HG02852 (cell line): ENCODE data around the gene CENPN.

ENCODE experiments used
- ATAC-seq: cut with Tn5 transposase; IDR thresholded peaks from one replicate; pipeline ENCODE4 v1.9.1; 2021; ENCODE audit warnings: mild to moderate bottlenecking, moderate library complexity; ENCODE audit not compliant: unreplicated experiment

CENPN gene

DNA sequence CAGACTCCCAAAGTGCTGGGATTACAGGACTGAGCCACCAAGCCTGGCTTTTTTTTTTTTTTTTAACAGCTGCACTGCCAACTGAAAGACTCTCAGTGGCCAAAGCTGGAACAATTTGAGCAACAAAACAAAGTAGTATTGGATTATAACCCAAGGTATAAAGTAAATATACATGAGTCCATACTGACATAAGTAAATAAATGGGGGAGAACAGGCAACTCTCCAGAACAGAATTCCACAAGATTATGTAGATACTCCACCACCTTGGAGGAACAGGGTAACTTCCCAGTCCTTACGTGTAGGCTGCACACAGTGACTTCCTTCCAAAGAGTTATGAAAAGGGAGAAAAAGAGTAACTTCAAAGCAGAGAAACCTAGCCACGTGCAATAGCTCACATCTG is 16.0 kb upstream of the CENPN start:
- ATAC-seq = no peak

DNA sequence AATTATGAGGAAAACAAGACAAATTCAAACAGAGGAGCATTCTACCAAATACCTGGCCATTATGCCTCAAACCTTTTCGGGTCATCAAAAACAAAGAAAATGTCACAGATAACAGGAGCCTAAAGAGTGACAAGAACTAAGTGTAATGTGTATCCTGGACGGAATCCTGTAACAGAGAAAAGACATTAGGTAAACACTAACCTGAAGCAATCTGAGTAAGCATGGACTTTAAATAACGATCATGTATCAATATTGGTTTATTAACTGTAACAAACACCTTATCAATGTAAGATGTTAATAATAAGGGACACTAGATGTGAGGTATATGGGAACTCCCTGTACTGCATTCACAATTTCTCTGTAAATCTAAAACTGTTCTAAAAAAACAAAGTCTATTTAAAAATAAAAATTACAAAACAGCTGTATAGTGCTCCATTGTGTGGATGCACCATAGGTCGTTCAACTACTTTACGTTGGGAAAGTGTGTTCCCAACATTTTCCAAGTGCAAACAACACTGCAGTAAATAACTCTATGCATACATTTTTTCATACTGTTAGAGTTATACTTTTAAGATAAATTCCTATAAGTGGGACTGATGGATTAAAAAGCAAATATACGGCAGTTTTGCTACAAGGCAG is 15.1 kb upstream of the CENPN start:
- no peak for ATAC-seq

DNA sequence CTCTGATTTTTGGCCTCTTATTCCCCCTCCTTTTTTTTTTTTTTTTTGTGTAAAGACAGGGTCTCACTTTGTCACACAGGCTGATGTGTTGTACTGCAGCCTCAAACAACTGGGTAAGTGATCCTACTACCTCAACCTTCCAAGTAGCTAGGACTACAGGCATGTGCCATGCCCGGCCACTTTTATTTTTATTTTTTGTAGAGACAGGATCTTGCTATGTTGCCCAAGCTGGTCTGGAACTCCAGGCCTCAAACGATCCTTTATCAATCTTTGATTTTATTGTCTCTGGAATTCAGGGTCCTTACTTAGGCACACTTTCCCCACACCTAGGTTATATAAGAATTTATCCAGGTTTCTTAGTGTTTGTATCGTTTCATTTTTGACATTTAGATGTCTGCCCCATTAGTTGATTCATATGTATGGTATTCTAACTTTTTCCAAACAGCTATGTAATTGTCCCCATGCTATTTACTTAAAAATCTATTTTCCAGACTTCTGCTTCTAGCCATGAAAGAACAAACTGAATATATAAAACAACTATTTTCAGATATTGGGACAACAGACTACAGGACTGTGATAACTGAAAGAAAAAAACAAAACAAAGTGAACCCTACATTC is 14.2 kb upstream of the CENPN start:
- ATAC-seq = no peak

DNA sequence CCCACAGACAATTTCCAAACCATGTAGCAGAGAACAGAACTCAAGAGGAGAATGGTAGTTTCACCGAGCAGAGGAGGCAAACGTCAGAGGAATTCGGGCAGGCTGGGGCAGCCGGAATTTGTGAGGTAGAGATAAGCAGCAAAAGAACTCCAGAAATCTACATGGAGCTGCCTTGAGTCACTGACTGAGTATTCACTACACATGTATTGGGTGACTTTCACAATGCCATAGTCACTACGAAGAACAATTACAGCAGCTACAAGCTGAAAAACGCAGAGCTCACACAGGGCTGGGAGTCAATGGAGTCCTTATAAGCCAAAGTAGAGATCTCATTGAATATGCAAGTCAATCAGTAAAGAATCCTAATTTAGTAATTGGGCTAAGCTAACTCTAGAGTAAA is 13.7 kb upstream of the CENPN start:
- no peak for ATAC-seq

DNA sequence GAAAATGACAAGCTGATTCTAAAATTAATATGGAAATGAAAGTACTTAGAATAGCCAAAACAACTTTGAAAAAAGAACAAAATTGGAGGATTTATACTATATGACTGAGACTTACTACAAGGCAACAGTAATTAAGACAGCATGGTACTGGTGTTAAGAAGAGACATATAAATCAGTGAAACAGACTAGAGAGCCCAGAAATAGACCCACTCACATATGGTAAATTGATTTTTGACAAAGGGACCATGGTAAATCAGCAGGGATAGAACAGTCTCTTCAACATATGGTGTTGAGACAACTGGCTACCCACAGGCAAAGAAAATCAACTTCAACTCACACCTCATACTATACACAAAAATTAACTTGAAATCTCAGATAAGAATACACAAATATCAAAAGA is 13.2 kb upstream of the CENPN start:
- no peak for ATAC-seq

DNA sequence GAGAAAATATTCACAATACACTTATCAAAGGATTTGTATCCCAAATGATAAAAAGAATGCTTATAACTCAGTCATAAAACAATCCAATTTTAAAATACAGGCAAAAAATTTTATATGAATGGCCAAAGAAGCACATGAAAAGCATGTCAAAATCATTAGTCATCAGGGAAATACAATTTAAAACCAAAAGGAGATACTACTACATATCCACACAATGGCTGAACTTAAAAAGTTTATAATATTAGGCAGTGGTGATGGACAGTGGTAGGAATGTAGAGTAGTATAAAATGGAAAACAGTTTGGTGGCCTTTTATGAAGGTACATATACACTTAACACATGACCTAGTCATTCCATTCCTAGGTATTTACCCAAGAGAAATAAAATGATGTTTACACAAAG is 12.6 kb upstream of the CENPN start:
- ATAC-seq = no peak

DNA sequence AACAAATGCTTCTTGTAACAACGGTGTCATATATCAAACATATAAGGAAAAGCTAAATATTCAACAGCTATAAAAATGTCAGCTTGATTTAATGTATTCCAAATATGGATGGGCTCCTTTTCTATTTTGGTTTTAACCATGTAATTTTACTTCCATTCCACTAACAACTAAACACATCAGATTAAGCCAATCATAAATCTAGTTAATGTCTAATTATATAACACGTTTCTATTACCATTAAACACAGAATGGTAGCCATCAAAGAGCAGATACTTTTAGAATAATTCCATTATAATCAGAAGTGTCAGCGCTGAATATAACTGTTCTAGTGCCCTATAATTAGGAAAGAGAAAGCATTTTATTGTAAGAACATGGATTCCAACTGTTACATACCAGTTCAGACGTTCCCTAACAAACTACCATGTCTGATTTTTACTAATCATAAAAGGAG is 10.3 kb upstream of the CENPN start:
- no peak for ATAC-seq

DNA sequence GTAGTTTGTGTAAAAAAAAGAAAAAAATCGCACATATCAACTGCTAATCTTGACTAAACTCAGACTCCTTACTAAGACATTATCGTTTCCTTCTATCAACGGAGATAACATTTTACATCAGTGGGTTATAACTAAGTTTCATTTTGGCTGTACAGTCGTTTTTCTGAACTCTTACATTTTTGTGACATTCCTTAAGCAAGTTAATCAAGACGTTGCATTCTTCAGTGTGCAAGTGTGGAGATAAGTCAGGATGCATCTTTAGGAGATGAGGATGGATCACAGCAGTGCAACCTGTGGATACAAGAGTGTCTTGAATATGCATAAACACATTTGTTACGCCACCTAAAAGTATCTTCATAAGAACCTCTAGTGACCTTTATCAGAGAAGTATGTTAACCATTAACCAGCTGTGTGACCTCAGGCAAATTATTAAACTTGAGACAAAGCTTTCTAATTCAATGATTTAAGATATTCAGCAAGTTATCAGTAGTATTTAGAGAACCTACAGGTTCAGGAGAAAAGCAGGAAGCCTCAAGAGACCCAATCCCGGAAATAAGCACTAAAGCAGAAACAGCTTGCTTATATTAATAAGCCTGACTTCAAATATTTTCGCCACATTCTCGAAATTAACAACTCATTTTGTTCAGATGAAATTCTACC is 9.7 kb upstream of the CENPN start:
- peak; percentile 40 for ATAC-seq

DNA sequence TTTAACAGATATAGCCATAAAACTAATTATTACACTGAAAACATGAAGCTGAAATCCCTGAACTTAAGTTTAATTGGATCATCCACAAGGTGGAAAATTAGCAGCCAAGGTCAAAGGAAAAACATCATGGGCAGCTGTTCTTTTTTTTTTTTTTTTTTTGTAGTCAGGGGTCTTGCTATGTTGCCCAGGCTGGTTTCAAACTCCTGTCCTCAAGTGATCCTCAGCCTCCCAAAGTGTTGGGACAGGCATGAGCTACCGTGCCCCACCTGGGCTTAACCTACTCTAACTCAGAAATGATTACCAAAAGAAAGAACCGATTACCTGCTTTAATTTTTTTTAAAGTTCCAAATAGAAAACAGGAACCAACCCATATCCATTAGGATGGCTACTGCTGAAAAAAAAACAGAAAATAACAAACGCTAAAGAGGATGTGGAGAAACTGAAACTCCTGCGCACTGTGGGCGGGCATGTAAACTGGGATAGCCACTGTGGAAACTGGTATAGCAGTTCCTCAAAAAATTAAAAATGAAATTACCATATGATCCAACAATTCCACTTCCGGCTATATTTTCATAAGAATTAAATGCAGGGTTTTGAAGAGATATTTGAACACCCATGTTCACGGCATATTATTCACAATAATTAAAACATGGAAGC is 8.9 kb upstream of the CENPN start:
- ATAC-seq = no peak

DNA sequence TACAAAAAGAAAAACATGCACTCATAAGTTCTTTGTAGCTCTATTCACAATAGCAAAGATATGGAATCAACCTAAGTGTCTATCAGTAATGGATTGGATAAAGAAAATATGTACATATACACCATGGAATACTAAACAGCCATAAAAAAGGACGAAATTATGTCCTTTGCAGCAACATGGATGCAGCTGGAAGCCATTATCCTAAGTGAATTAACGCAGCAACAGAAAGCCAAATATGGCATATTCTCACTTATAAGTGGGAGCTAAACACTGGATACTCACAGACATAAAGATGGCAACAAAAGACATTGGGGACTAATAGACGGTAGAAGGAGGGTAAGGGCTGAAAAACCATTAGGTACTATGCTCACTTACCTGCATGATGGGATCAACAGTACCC is 6.1 kb upstream of the CENPN start:
- no peak for ATAC-seq

DNA sequence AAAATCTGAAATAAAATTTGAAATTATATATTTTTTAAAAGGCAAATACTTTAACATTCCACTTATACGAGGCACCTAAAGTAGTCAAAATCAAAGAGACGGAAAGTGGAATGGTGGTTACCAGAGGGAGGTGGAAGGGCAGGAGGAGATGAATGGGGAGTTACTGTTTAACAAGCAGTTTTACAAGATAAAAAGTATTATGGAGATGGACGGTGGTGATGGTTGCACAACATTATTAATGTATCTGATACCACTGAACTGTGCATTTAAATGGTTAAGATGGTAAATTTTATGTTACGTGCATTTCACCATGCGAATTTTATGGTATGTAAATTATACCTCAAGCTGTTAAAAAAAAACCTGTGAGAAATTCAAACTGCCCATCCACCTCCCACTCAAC is 5.7 kb upstream of the CENPN start:
- ATAC-seq = no peak

DNA sequence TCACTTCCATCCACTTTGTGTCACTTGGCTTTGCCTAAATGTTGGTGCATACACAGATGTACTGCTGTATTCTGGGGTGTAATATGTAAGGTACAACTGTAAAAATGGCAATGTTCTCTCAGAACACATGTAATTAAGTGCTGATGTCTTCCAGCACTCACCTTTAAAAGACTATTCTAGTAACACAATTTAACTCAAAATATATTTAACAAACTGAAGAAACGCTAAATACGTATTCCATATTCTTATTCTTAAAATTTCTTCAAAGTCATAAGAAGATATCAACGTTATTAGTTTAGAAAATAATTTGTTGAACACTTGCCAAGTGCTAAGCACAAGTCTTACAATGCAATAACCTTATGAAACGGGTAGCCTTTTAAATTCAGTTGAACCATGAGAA is 4.0 kb upstream of the CENPN start:
- no peak for ATAC-seq

DNA sequence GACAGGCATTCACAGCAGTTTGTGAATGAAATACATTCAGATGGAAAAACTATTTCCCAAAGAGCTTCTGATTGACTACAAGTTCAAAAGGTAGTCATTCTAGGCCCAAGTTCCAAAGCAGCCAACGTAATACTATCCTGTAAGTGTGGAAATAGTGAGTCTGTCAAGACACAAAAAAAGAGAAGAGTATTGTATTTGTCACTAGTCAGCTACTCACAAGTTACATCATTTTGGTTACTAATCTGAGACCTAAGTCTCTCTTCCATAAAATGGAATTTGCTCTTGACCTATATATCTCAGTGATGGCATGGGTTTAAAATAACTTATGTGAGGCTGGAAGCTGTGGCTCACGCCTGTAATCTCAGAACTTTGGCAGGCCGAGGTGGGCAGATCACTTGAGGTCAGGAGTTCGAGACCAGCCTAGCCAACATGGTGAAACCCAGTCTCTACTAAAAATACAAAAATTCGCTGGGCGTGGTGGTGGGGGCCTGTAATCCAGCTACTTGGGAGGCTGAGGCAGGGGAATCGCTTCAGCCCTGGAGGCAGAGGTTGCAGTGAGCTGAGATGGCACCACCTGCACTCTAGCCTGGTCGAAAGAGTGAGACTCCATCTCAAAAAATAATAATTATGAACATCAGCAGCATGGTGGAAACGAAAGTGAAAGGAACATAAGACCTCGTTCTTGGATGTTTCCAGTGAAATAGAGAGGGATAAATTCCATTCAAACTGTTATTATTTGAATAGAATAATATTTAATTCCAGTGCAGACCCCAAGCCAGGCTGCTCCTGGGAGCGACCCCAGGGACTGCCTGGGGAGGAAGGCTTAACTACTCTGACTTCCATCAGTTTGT is 3.2 kb upstream of the CENPN start:
- ATAC-seq = no peak

DNA sequence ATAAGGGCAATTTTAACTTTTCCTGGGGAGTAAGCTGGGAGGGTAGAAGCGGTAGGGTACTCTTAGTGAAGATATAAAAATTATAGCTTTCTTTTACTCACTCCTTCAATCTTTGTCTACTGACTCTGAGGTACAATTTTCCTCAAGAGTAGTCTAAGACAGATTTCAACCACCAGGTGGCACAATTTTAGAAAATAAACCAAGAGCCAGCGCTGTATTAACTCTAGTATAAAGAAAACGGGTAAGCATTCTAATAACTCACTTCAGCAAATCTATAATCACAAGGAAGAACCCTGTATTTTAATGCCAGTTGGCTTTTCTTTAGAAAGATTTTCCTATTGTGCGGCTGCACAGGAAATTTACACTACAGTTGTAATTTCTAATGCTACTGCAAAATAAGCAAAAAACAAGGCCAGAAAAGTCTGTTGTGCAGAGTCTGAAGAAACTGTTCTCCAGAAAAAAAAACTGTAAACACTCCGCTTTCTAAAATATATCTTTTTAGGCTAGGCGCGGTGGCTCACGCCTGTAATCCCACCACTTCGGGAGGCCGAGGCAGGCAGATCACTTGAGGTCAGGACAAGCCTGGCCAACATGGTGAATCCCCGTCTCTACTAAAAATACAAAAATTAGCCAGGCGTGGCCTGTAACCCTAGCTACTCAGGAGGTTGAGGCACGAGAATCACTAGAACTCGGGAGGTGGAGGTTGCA is 2.2 kb upstream of the CENPN start:
- no peak for ATAC-seq

DNA sequence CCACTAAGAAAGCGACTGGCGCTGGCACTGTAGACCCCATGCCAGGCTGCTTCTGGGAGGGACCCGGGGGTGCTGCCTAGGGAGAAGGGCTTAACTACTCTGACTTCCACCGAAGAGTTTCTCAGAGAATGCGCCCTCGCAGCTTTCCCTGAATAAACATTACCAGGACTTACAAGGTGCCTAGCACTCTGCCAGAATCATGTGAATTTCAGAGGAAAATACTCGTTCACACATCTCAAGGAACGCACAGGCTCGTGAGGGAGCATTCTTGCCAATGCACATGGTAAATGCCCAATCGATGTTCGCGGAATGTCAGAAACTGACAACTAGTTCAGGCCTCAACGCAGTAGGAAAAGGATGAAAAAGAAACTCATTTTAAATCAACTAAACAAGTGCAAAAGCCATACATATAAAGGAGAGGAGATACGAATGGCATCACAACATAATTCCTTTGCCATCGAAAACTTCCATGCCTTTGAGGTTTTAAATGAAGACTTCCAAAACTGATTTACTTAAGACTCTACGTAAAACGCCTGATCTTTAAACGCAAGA is 1.3 kb upstream of the CENPN start:
- ATAC-seq = no peak

DNA sequence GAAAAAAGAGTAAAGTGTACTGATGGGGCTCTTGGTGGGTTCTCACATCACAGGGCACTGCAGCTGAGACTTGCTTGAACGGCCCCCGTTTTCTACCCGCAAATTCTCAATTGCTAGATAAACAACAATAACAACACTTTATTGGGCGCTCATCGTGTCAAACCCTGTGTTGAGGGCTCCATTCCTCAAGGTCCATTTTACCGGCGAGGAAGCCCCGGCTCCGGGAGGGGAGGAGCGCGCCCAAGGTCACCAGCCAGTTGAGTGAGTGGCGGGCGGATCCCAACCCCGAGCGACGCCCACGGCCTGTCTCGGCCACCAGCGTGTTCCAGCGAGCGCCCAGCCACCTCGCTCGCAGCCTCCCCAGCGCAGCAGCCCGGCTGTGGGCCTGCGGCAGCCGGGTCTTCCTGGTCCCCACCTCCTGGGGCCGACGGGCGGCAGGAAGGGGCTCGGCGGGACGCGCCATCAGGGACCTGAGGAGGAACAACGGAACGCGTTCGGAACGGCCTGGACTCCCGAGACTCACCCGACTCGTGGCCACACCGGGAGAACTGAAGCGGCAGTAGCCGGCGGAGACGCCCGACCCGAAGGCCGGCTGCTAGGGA is 702 bp upstream of the CENPN start:
- ATAC-seq = peak; percentile 33

DNA sequence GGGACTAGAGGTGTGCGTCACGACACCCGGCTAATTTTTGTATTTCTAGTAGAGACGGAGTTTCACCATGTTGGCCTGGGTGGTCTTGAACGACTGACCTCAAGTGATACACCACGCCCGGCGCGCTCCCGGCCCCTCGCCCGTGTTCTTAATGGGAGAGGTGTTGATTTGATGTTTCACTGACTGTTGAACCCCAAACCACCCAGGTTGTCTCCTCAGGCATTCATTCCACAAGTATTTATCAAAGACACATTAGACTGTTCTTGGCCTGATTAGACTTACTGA is 1.4 kb downstream of the CENPN start:
- no peak for ATAC-seq

DNA sequence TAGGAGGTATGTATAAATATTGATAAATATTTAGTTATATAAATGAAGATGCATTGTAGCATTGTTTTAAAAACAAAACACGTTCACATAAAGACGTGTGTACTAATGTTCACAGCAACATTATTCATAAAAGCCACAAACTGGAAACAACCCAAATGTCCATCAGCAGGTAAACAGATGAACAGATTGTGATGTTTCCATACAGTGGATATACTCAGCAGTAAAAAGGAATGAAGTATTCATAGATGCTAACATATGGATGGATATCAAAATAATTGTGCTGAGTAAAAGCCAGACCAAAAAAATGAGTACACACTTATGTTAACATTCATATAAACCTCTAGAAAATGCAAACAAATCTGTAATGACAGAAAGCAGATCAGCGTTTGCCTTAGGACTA is 6.0 kb downstream of the CENPN start:
- no peak for ATAC-seq

DNA sequence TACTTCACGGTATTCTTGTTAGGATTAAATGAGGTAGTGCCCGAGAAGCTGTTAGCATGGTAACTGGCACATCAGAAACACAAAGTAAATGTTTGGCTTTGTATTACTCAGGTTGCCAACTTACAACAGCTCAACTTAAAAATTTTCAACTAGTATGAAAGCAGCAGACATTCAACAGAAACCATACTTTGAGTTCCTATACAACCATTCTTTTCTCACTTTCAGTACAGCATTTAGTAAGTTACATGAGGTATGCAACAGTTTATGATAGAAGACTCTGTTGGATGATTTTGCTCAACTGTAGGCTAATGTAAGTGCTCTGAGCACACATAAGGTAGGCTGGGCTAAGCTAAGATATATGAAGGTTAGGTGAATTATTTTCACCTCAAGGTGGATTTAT is 7.7 kb downstream of the CENPN start:
- ATAC-seq = peak; percentile 45

DNA sequence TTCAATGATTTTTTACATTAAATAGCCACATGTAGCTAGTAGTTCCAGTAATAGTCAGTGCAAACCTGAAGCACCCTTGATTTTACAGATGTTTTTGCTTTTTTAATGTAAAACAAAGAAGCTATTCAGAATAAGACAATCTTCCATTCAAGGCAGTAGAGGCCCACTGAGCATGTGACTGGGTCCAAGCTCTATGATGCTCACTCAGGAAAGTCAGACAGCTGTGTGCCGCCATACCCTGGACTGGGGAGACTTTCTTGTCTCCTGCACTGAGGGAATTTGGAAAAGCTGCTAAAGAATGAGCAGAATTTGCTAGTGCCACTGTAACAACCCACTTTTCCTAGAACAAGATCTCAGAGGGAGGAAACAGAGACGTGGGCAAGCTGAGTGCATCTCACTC is 11.5 kb downstream of the CENPN start:
- ATAC-seq = no peak
